ENCODE measurements around the gene UGGT1. TPM values are rescaled to one million over a fixed set of nuclear protein-coding genes. Genes with fewer than 3 reads are reported as not detected.
A peak's percentile ranks its signal among the peaks of the same experiment; 100 is the strongest.

Gene UGGT1
- polyA plus RNA-seq, 1 donor (not counting 4 experiments of a cell fraction or from before 2014, with no cell fraction given) = 26.7 TPM

DNA sequence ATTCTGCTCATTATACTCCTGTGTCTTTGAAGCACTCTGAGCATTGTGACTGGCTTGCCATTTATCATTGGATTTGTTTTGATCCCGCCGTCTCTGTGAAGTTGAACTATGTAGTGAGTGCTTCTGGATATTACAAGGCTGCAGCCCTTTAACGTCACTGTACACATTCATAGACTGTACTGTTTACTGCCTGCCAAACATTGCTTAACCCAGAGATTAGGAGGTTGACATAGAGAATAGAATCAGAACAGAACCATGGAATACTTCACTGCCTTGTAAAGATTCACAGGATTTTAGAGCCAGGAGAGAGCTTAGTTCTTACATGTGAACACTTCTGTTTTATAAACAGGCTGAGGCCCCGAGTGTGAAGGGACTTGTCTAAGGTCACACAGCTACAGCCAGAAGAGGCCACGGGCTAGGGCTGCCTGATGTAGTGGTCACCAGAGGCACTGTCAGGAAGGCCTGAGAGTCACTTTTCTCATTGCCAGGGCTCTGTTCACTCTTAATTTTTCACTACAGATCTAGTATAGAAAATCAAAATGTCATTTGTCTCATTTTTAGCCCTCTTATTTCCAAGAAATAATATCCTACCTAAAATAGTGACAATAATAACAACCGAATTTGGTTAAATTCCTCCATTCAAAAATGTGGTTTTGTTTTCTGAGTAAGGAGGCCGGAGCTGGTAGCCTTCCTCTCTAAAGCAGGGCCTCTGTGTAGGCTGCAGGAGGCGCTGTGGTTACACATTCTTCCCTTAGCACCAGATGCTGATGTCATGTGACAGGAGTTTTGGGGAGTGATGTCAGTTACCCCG is 87.9 kb downstream of the UGGT1 start:
- no peaks in the 10 kb centered on the region for H3K79me2 ChIP-seq (ENCODE audit: control insufficient read depth, insufficient read depth, low read length)
- H3K9me3 ChIP-seq (ENCODE audit: control insufficient read depth, low read depth, low read length) = no peaks in the 10 kb centered on the region
- peaks cover 31 to 33% of the 10 kb centered on the region in 2 experiments for H3K36me3 ChIP-seq (ENCODE audit: control insufficient read depth in 2 of 2, extremely low read depth in 1 of 2, insufficient read depth in 2 of 2, low read length in 2 of 2)
- no peaks in the 10 kb centered on the region for H3K4me1 ChIP-seq (ENCODE audit: control insufficient read depth, extremely low read depth, insufficient read depth, low read length)
- DNase-seq (ENCODE audit: low read depth, low spot score) (peak; percentile 11), FAIRE-seq (no peak)
- no peaks in the 10 kb centered on the region for H3K27me3 ChIP-seq (ENCODE audit: control insufficient read depth, extremely low read depth, insufficient read depth, low read length)
- no peaks in the 10 kb centered on the region for H3K9me1 ChIP-seq (ENCODE audit: control insufficient read depth, extremely low read depth, insufficient read depth, low read length)
- H3K27ac ChIP-seq (ENCODE audit: control insufficient read depth, insufficient read depth, low read length) = no peak overlapping the region
- no peak overlapping the region for H3K9ac ChIP-seq (ENCODE audit: control insufficient read depth, extremely low read depth, insufficient read depth, low read length)
- no peak overlapping the region for H3K4me3 ChIP-seq (ENCODE audit: control insufficient read depth in 2 of 3, extremely low read depth in 1 of 3, insufficient read depth in 2 of 3, low read depth in 1 of 3, low read length in 3 of 3)
- H3K4me2 ChIP-seq (ENCODE audit: control insufficient read depth, extremely low read depth, insufficient read depth, low read depth, low read length) = no peak overlapping the region
- dilution Hi-C loops (cut with MboI; ENCODE audit: extremely low pct_ligation_motif_present, low sequenced_read_pairs) = no loop called here
- TF ChIP-seq CTCF (optimal IDR thresholded peaks at IDR 0.05 in 1 of 3, IDR thresholded peaks at IDR 0.05 in 1 of 3, conservative IDR thresholded peaks at IDR 0.05 in 1 of 3; ENCODE audit: extremely low read depth in 1 of 3, insufficient read depth in 2 of 3, low read length in 3 of 3) = peak; percentile 70 to 82 (median 79)
- no peak for TF ChIP-seq EZH2 (IDR thresholded peaks at IDR 0.05; ENCODE audit: low read length)
- no peak overlapping the region for H2AFZ ChIP-seq (ENCODE audit: control insufficient read depth, low read length)
- H4K20me1 ChIP-seq (ENCODE audit: control insufficient read depth, extremely low read depth, insufficient read depth, low read length) = no peaks in the 10 kb centered on the region

DNA sequence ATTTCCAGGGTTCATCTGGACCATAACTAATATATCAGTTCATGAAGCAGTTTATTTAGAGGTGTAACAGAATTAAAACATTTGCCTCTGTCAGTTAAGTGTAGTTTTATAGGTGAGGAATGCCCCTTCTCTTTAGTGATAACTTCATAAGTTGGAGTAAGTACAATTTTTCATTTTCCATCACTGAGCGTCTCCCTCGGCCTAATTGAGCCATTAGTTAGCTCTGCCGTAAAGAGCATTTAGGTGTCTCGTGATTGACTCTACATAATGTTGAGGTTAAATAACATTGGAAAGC is 88.4 kb downstream of the UGGT1 start:
- Histone ChIP-seq H3K27ac (ENCODE audit: control insufficient read depth, insufficient read depth, low read length) (no peak overlapping the region), H3K4me3 (ENCODE audit: control insufficient read depth in 2 of 3, extremely low read depth in 1 of 3, insufficient read depth in 2 of 3, low read depth in 1 of 3, low read length in 3 of 3) (no peak overlapping the region), H3K9me3 (ENCODE audit: control insufficient read depth, low read depth, low read length) (no peaks in the 10 kb centered on the region), H3K9ac (ENCODE audit: control insufficient read depth, extremely low read depth, insufficient read depth, low read length) (no peak overlapping the region), H3K79me2 (ENCODE audit: control insufficient read depth, insufficient read depth, low read length) (no peaks in the 10 kb centered on the region), H4K20me1 (ENCODE audit: control insufficient read depth, extremely low read depth, insufficient read depth, low read length) (no peaks in the 10 kb centered on the region), H3K4me1 (ENCODE audit: control insufficient read depth, extremely low read depth, insufficient read depth, low read length) (no peaks in the 10 kb centered on the region), H2AFZ (ENCODE audit: control insufficient read depth, low read length) (no peak overlapping the region), H3K27me3 (ENCODE audit: control insufficient read depth, extremely low read depth, insufficient read depth, low read length) (no peaks in the 10 kb centered on the region), H3K36me3 (ENCODE audit: control insufficient read depth in 2 of 2, extremely low read depth in 1 of 2, insufficient read depth in 2 of 2, low read length in 2 of 2) (peaks cover 32 to 33% of the 10 kb centered on the region in 2 experiments), H3K9me1 (ENCODE audit: control insufficient read depth, extremely low read depth, insufficient read depth, low read length) (no peaks in the 10 kb centered on the region), H3K4me2 (ENCODE audit: control insufficient read depth, extremely low read depth, insufficient read depth, low read depth, low read length) (no peak overlapping the region)
- FAIRE-seq (no peak), DNase-seq (ENCODE audit: low read depth, low spot score) (no peak)
- dilution Hi-C loops (cut with MboI; ENCODE audit: extremely low pct_ligation_motif_present, low sequenced_read_pairs) = no loop called here
- TF ChIP-seq CTCF (optimal IDR thresholded peaks at IDR 0.05 in 1 of 3, IDR thresholded peaks at IDR 0.05 in 1 of 3, conservative IDR thresholded peaks at IDR 0.05 in 1 of 3; ENCODE audit: extremely low read depth in 1 of 3, insufficient read depth in 2 of 3, low read length in 3 of 3) (no peak), EZH2 (IDR thresholded peaks at IDR 0.05; ENCODE audit: low read length) (no peak)

All from keratinocyte (primary cell).